GM18505 (cell line): ENCODE results near the gene CCDC179.

ENCODE experiments used
- ATAC-seq: cut with Tn5 transposase; IDR thresholded peaks from one replicate; pipeline ENCODE4 v1.9.1; 2021; ENCODE audit not compliant: unreplicated experiment
- POLR2A ChIP-seq: IDR thresholded peaks from 4 replicates; pipeline ENCODE4 v1.6.1; 2011; ENCODE audit warnings: borderline replicate concordance; ENCODE audit not compliant: insufficient read depth, insufficient read length; ENCODE audit errors: extremely low read depth

Gene CCDC179

GRCh38 chr11:22846726-22847125 lies 13.5 kb downstream of the CCDC179 start:
- ATAC-seq, result no peak
- TF ChIP-seq POLR2A, result no peak

DNA sequence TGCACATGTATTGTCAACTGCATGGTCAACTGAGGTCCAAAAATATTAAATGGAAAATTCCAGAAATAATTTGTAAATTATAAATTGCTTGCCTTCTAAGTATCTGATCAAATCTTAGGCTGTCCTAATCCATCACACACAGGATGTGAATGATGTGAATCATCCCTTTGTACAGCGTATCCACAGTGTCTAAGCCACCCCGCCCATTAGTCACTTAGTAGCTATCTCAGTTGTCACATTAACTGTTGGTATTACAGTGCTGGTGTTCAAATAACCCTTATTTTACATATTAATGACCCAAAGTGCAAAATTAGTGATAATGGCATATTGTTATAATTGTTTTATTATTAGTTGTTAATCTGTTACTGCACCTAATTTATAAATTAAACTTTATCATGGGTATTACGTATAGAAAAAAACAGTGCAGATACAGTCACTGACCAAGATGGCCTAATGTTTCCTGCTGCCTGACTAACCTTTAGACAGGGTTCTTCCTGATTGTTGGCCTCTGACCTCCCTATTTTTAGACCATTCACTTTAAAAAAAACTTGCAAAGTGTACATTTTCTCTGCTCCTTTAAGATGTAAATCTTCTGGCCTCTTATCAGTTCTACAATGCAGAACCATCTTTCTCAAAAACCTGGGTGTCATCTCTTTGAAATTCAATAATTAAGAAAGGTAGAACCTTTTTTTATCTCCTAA lies 27.8 kb downstream of the CCDC179 start:
- TF ChIP-seq POLR2A, result no peak
- no peak for ATAC-seq

GRCh38 chr11:22830082-22830414 lies 30.2 kb downstream of the CCDC179 start:
- no peak for TF ChIP-seq POLR2A
- ATAC-seq, result no peak

- ATAC-seq, result peak; percentile 93
- TF ChIP-seq POLR2A, result peak; percentile 69
These were observed 30.8 kb downstream of the CCDC179 start, which contains the start of gene SVIP for GRCh38 chr11:22829231-22830081. TSS of gene SVIP (minus strand) at chr11:22829801. CDS start at chr11:22829748, 53 bp downstream.

- TF ChIP-seq POLR2A, result no peak
- no peak for ATAC-seq
These were observed 31.9 kb downstream of the CCDC179 start for GRCh38 chr11:22828373-22828772.

- ATAC-seq, result no peak
- no peak for TF ChIP-seq POLR2A
These were observed 38.1 kb downstream of the CCDC179 start for GRCh38 chr11:22822203-22822602.

GRCh38 chr11:22809893-22810292 lies 50.4 kb downstream of the CCDC179 start:
- ATAC-seq, result no peak
- TF ChIP-seq POLR2A, result no peak

DNA sequence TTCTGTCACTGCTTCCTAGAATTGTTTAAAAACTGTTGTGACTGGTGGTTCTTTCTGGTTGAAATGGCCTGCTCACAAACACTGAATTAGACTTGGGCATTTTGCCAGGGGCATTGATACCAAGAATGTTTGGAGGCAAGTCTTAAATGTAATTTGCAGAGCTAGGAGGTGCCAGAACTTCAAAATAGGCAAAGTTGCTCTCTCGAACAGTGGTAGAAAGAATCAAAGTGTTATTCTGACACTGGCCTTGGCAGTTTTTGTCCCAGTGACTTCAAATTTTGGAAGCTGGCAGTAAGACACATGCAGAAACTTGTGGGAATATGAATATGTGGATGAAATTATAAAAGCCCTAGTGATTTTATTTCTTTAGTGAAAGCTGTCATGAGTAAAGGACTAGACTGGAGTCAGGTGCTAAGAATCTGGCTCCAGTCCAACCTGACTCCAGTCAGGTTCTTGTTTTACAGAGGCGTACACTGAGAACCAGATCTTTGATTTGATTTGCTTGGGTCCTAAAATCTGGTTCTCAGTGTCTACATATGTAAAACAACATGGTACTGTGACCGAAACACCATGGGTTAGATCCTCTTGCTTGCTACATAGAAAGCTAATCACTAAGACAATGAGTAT lies 51.6 kb downstream of the CCDC179 start:
- peak; percentile 34 for ATAC-seq
- no peak for TF ChIP-seq POLR2A

- peak; percentile 99 for ATAC-seq
- no peak for TF ChIP-seq POLR2A
These were observed 52.3 kb downstream of the CCDC179 start for GRCh38 chr11:22807855-22808570.

- no peak for ATAC-seq
These were observed 52.9 kb downstream of the CCDC179 start for GRCh38 chr11:22807391-22807790.

GRCh38 chr11:22802861-22803260 lies 57.4 kb downstream of the CCDC179 start:
- ATAC-seq, result no peak
- no peak for TF ChIP-seq POLR2A

More at GRCh38 chr11:22807391-22807790, 52.9 kb downstream of the CCDC179 start:
- TF ChIP-seq POLR2A, result no peak

DNA sequence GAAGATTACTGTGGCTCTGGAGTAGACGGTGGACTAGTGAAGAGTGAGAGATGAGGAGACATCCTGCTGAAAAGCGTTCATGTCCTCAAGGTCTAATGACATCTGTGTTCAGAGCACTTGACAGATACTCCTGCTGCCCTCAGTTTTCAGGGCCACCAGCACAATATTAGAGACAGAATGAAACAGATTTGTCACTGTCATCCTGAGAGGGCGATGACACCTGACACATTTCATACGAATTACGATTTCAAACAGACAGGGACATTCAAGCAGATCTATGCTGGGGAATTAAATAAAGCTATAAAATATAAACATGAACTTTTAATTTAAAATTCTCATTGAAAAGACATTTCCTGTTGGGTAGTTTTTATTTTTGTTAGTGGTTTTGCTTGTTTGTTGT lies 59.8 kb downstream of the CCDC179 start:
- ATAC-seq, result no peak
- TF ChIP-seq POLR2A, result no peak

GRCh38 chr11:22798901-22799300 lies 61.4 kb downstream of the CCDC179 start:
- no peak for ATAC-seq
- no peak for TF ChIP-seq POLR2A

GRCh38 chr11:22797047-22797446 lies 63.2 kb downstream of the CCDC179 start:
- TF ChIP-seq POLR2A, result no peak

More at GRCh38 chr11:22797047-22797446, 63.2 kb downstream of the CCDC179 start:
- ATAC-seq, result no peak
